ENCODE results near the gene RBMS1. TPM values are rescaled to one million over a fixed set of nuclear protein-coding genes. Genes with fewer than 3 reads are reported as not detected.

The RBMS1 gene
- total RNA-seq, 1 experiment from 2014 or later, result 65.4 TPM

- Mint-ChIP-seq H3K9me3 (ENCODE audit: unreplicated experiment) (no peaks in the 10 kb centered on the region), H3K36me3 (ENCODE audit: insufficient read depth, unreplicated experiment) (no peaks in the 10 kb centered on the region), H3K27me3 (ENCODE audit: insufficient read depth, unreplicated experiment) (no peaks in the 10 kb centered on the region), H3K4me3 (ENCODE audit: unreplicated experiment) (no peak overlapping the region), H3K4me1 (ENCODE audit: insufficient read depth, unreplicated experiment) (peaks cover 47% of the 10 kb centered on the region), H3K27ac (ENCODE audit: low read depth, unreplicated experiment) (no peak overlapping the region)
- no peak for TF ChIP-seq CTCF (IDR thresholded peaks at IDR 0.05; ENCODE audit: unreplicated experiment)
- BruUV-seq (replicated peaks), result no TSS peak
- DNase-seq (ENCODE audit: unreplicated experiment), result no peak
- ChIA-PET CTCF (no interaction called here), POLR2A (no interaction called here)
- intact Hi-C loops (cut with micrococcal nuclease), result no loop called here
These were observed 144.3 kb downstream of the RBMS1 start for GRCh38 chr2:160349306-160349705.

GRCh38 chr2:160347269-160347863, 146.2 kb downstream of the RBMS1 start:
- no TSS peak for BruUV-seq (replicated peaks)
- no peaks in the 10 kb centered on the region for H3K36me3 Mint-ChIP-seq (ENCODE audit: insufficient read depth, unreplicated experiment)
- intact Hi-C loops (cut with micrococcal nuclease), result no loop called here
- ChIA-PET POLR2A (interaction anchor here (1.3 kb wide), 1 partner anchor 10 kb away, joined by 3 read pairs; no protein-coding TSS in a partner anchor), CTCF (interaction anchor here (1.1 kb wide), 1 partner anchor 24 kb away, joined by 7 read pairs; no protein-coding TSS in a partner anchor)
- no peak for DNase-seq (ENCODE audit: unreplicated experiment)
- TF ChIP-seq CTCF (IDR thresholded peaks at IDR 0.05; ENCODE audit: unreplicated experiment), result no peak
- H3K4me3 Mint-ChIP-seq (ENCODE audit: unreplicated experiment), result no peak overlapping the region
- H3K9me3 Mint-ChIP-seq (ENCODE audit: unreplicated experiment), result no peaks in the 10 kb centered on the region
- no peaks in the 10 kb centered on the region for H3K27me3 Mint-ChIP-seq (ENCODE audit: insufficient read depth, unreplicated experiment)
- peaks cover 34% of the 10 kb centered on the region for H3K4me1 Mint-ChIP-seq (ENCODE audit: insufficient read depth, unreplicated experiment)
- no peak overlapping the region for H3K27ac Mint-ChIP-seq (ENCODE audit: low read depth, unreplicated experiment)

- no peak for TF ChIP-seq CTCF (IDR thresholded peaks at IDR 0.05; ENCODE audit: unreplicated experiment)
- no peaks in the 10 kb centered on the region for H3K9me3 Mint-ChIP-seq (ENCODE audit: unreplicated experiment)
- ChIA-PET POLR2A (interaction anchor here (1.0 to 1.5 kb wide), 3 partner anchors 10 to 70 kb away, joined by 3 to 4 read pairs (median 3); no protein-coding TSS in a partner anchor), CTCF (interaction anchor here (0.6 to 1.3 kb wide), 2 partner anchors 625 to 952 kb away, joined by 4 to 5 read pairs; no protein-coding TSS in a partner anchor)
- DNase-seq (ENCODE audit: unreplicated experiment), result no peak
- intact Hi-C loops (cut with micrococcal nuclease), result no loop called here
- peaks cover 19% of the 10 kb centered on the region for H3K4me1 Mint-ChIP-seq (ENCODE audit: insufficient read depth, unreplicated experiment)
- no peak overlapping the region for H3K27ac Mint-ChIP-seq (ENCODE audit: low read depth, unreplicated experiment)
- peaks cover 3% of the 10 kb centered on the region for H3K36me3 Mint-ChIP-seq (ENCODE audit: insufficient read depth, unreplicated experiment)
- no peaks in the 10 kb centered on the region for H3K27me3 Mint-ChIP-seq (ENCODE audit: insufficient read depth, unreplicated experiment)
- no peak overlapping the region for H3K4me3 Mint-ChIP-seq (ENCODE audit: unreplicated experiment)
- BruUV-seq (replicated peaks), result no TSS peak
These were observed 148.4 kb downstream of the RBMS1 start for GRCh38 chr2:160345071-160345764.

- Mint-ChIP-seq H3K27ac (ENCODE audit: low read depth, unreplicated experiment) (no peak overlapping the region), H3K27me3 (ENCODE audit: insufficient read depth, unreplicated experiment) (no peaks in the 10 kb centered on the region), H3K36me3 (ENCODE audit: insufficient read depth, unreplicated experiment) (peaks cover 6% of the 10 kb centered on the region), H3K9me3 (ENCODE audit: unreplicated experiment) (no peaks in the 10 kb centered on the region), H3K4me1 (ENCODE audit: insufficient read depth, unreplicated experiment) (peaks cover 6% of the 10 kb centered on the region), H3K4me3 (ENCODE audit: unreplicated experiment) (no peak overlapping the region)
- BruUV-seq (replicated peaks), result no TSS peak
- no peak for TF ChIP-seq CTCF (IDR thresholded peaks at IDR 0.05; ENCODE audit: unreplicated experiment)
- no peak for DNase-seq (ENCODE audit: unreplicated experiment)
- CTCF ChIA-PET, result no interaction called here
- POLR2A ChIA-PET, result interaction anchor here (0.7 to 1.5 kb wide), 2 partner anchors 18 to 20 kb away, joined by 3 to 4 read pairs; no protein-coding TSS in a partner anchor
- intact Hi-C loops (cut with micrococcal nuclease), result no loop called here
These were observed 150.2 kb downstream of the RBMS1 start for GRCh38 chr2:160343404-160343803.
